CD14-positive monocyte (primary cell): ENCODE data around the gene MGAT4A. TPM values are rescaled to one million over a fixed set of nuclear protein-coding genes. Genes with fewer than 3 reads are reported as not detected.

Experiments used
- DNase-seq, 3 donors: peaks; one replicate each; pipeline ENCODE4 v3.0.0-alpha.2; 2011 to 2022
- H2AFZ ChIP-seq: 2 replicates; pipeline ENCODE4 v1.6.0; 2012; ENCODE audit warnings: mild to moderate bottlenecking, low read depth, low read length, inconsistent platforms; ENCODE audit not compliant: insufficient read depth, poor library complexity, severe bottlenecking
- H3K27ac ChIP-seq, 2 donors: 1 replicate in 1 of 2; 2 replicates in 1 of 2; pipeline ENCODE4 v1.5.1; 2012 to 2013; ENCODE audit warnings: low read length in 2 of 2, control low read depth in 1 of 2, inconsistent platforms in 1 of 2, low read depth in 1 of 2, mild to moderate bottlenecking in 1 of 2
- H3K27me3 ChIP-seq, 2 donors: one replicate each; pipeline versions ENCODE4 v1.6.0 to v1.6.1; 2011 to 2013; ENCODE audit warnings: low read length in 2 of 2; ENCODE audit not compliant: control insufficient read depth in 2 of 2, insufficient read depth in 2 of 2
- H3K36me3 ChIP-seq, 2 donors: replicated peaks in 1 of 2; 1 replicate in 1 of 2; 2 replicates in 1 of 2; pipeline versions ENCODE4 v1.5.1 to v1.6.1; 2012 to 2013; ENCODE audit warnings: low read length in 2 of 2, control low read depth in 1 of 2, inconsistent platforms in 1 of 2, mild to moderate bottlenecking in 1 of 2; ENCODE audit not compliant: insufficient read depth in 2 of 2, control insufficient read depth in 1 of 2
- H3K4me1 ChIP-seq, 2 donors: 1 replicate in 1 of 2; 2 replicates in 1 of 2; pipeline versions ENCODE4 v1.5.1 to v1.6.1; 2012 to 2013; ENCODE audit warnings: low read length in 2 of 2, control low read depth in 1 of 2, inconsistent platforms in 1 of 2, mild to moderate bottlenecking in 1 of 2, moderate library complexity in 1 of 2; ENCODE audit not compliant: insufficient read depth in 2 of 2, control insufficient read depth in 1 of 2
- H3K4me2 ChIP-seq: replicated peaks from 2 replicates; pipeline ENCODE3; 2012; ENCODE audit warnings: low read length, moderate library complexity, mild to moderate bottlenecking; ENCODE audit not compliant: poor library complexity, severe bottlenecking; ENCODE audit errors: extremely low read depth
- H3K4me3 ChIP-seq, 3 experiments: fragments of 200-600 bp in 1 of 3; sonication (generic) in 1 of 3; replicated peaks in 1 of 3; 1 replicate in 2 of 3; 2 replicates in 1 of 3; pipeline ENCODE4 v1.5.1; 2011 to 2013; ENCODE audit warnings: low read length in 3 of 3, mild to moderate bottlenecking in 3 of 3, control low read depth in 2 of 3, low read depth in 2 of 3, inconsistent platforms in 1 of 3, moderate library complexity in 1 of 3
- H3K79me2 ChIP-seq: 2 replicates; pipeline ENCODE4 v1.6.0; 2012; ENCODE audit warnings: mild to moderate bottlenecking, control low read depth, inconsistent platforms, low read length, moderate library complexity; ENCODE audit not compliant: insufficient read depth
- H3K9ac ChIP-seq: 2 replicates; pipeline ENCODE4 v1.6.0; 2017; ENCODE audit warnings: low read length, mild to moderate bottlenecking; ENCODE audit not compliant: insufficient read depth, poor library complexity, severe bottlenecking
- H3K9me3 ChIP-seq, 2 donors: replicated peaks in 1 of 2; 1 replicate in 1 of 2; 2 replicates in 1 of 2; pipeline versions ENCODE4 v1.5.1 to v1.6.1; 2012 to 2013; ENCODE audit warnings: low read length in 2 of 2, control low read depth in 1 of 2; ENCODE audit not compliant: control insufficient read depth in 1 of 2, insufficient read depth in 1 of 2
- H4K20me1 ChIP-seq: 2 replicates; pipeline ENCODE4 v1.6.0; 2012; ENCODE audit warnings: mild to moderate bottlenecking, low read length, control low read depth, moderate library complexity; ENCODE audit not compliant: insufficient read depth
- H3K27ac Mint-ChIP-seq, 7 donors: one replicate each; pipeline ENCODE4 v1.8.0; 2020; ENCODE audit warnings: mild to moderate bottlenecking in 7 of 7, mixed read lengths in 7 of 7, moderate library complexity in 6 of 7, inconsistent platforms in 2 of 7
- H3K27me3 Mint-ChIP-seq, 3 donors: one replicate each; pipeline ENCODE4 v1.8.0; 2021 to 2022; ENCODE audit warnings: low read depth in 3 of 3, mild to moderate bottlenecking in 3 of 3, mixed read lengths in 3 of 3, moderate library complexity in 3 of 3, inconsistent platforms in 1 of 3
- H3K36me3 Mint-ChIP-seq, 2 donors: one replicate each; pipeline ENCODE4 v1.8.0; 2020; ENCODE audit warnings: mixed read lengths in 2 of 2, inconsistent platforms in 1 of 2, mild to moderate bottlenecking in 1 of 2
- H3K4me1 Mint-ChIP-seq: one replicate; pipeline ENCODE4 v1.8.0; 2020; ENCODE audit warnings: mild to moderate bottlenecking, mixed read lengths
- H3K4me3 Mint-ChIP-seq, 2 donors: one replicate each; pipeline ENCODE4 v1.8.0; 2020; ENCODE audit warnings: mild to moderate bottlenecking in 2 of 2, mixed read lengths in 2 of 2, moderate library complexity in 1 of 2
- H3K9me3 Mint-ChIP-seq, 7 donors: one replicate each; pipeline ENCODE4 v1.8.0; 2020 to 2022; ENCODE audit warnings: mixed read lengths in 7 of 7, mild to moderate bottlenecking in 6 of 7, moderate library complexity in 6 of 7, inconsistent platforms in 2 of 7
- CTCF ChIP-seq: fragments of 200-600 bp; IDR thresholded peaks from one replicate; pipeline ENCODE4 v1.8.0; 2022; ENCODE audit warnings: antibody characterized with exemption, mild to moderate bottlenecking
- WGBS: methylation state at CpG from one replicate; pipeline ENCODE4 v1.1.5; 2013; ENCODE audit warnings: missing lambda C conversion rate; ENCODE audit not compliant: insufficient coverage; 5-methylcytosine and 5-hydroxymethylcytosine counted together
- intact Hi-C, 2 donors: fragments of 100-400 bp; cut with micrococcal nuclease; formaldehyde crosslinking; loops; one replicate each; pipeline versions ENCODE4 v1.15.0 to v1.15.1; 2023
- polyA plus RNA-seq, 3 donors: library from polyadenylated mRNA; depleted of rRNA in 1 of 3; unstranded in 2 of 3; stranded (reverse) in 1 of 3; fragments of 300-500 nt in 2 of 3; fragments of >200 nt in 1 of 3; fragmentation: Illumina TruSeq in 2 of 3; gene quantifications; 1 replicate in 2 of 3; 2 replicates in 1 of 3; pipeline ENCODE4 v1.2.3, GENCODE V29; 2012 to 2021

Gene MGAT4A
- polyA plus RNA-seq, 3 donors, result 24.3 to 35.9 (median 35.1) TPM

GRCh38 chr2:98592565-98592964, 138.4 kb downstream of the MGAT4A start:
- Histone ChIP-seq H3K4me3 (no peak overlapping the region), H3K4me1 (no peaks in the 10 kb centered on the region), H3K27me3 (no peaks in the 10 kb centered on the region), H3K9ac (no peak overlapping the region), H3K79me2 (no peaks in the 10 kb centered on the region), H3K27ac (no peak overlapping the region), H3K36me3 (peaks cover 49 to 83% of the 10 kb centered on the region in 2 donors), H2AFZ (no peak overlapping the region), H3K4me2 (no peak overlapping the region), H4K20me1 (peaks cover 10% of the 10 kb centered on the region), H3K9me3 (peaks cover 0 to 3% of the 10 kb centered on the region in 2 donors)
- intact Hi-C loops, result no loop called here
- Mint-ChIP-seq H3K4me3 (no peak overlapping the region), H3K4me1 (no peaks in the 10 kb centered on the region), H3K27ac (no peak overlapping the region), H3K36me3 (peaks cover 62 to 83% of the 10 kb centered on the region in 2 donors), H3K27me3 (peaks cover 0 to 1% (median 0%) of the 10 kb centered on the region in 3 donors), H3K9me3 (peaks cover 0 to 10% (median 4%) of the 10 kb centered on the region in 7 donors)
- no peak for TF ChIP-seq CTCF
- 100% methylated on average over 7 of the region's 8 CpGs for WGBS
- DNase-seq, result no peak

- Histone ChIP-seq H3K4me3 (no peak overlapping the region), H4K20me1 (peaks cover 8% of the 10 kb centered on the region), H3K4me2 (no peak overlapping the region), H3K27me3 (no peaks in the 10 kb centered on the region), H3K4me1 (no peaks in the 10 kb centered on the region), H3K79me2 (no peaks in the 10 kb centered on the region), H3K9me3 (peaks cover 0 to 3% of the 10 kb centered on the region in 2 donors), H3K27ac (no peak overlapping the region), H3K9ac (no peak overlapping the region), H2AFZ (no peak overlapping the region), H3K36me3 (peaks cover 69 to 99% of the 10 kb centered on the region in 2 donors)
- peaks cover 0 to 1% (median 0%) of the 10 kb centered on the region in 3 donors for H3K27me3 Mint-ChIP-seq
- intact Hi-C loops, result no loop called here
- H3K4me1 Mint-ChIP-seq, result no peaks in the 10 kb centered on the region
- DNase-seq, result no peak
- H3K36me3 Mint-ChIP-seq, result peaks cover 79 to 82% of the 10 kb centered on the region in 2 donors
- H3K27ac Mint-ChIP-seq, result no peak overlapping the region
- H3K9me3 Mint-ChIP-seq, result peaks cover 0 to 9% (median 4%) of the 10 kb centered on the region in 7 donors
- TF ChIP-seq CTCF, result no peak
- no peak overlapping the region for H3K4me3 Mint-ChIP-seq
- whole genome bisulfite sequencing, result 100% methylated on average over 2 of the region's 4 CpGs
Observed at GRCh38 chr2:98589489-98589888, 141.4 kb downstream of the MGAT4A start.
